Panc1 (cell line): ENCODE measurements around the gene FH.

Experiments
- CTCF ChIP-seq: fragments of 450-650 bp; IDR thresholded peaks from 2 replicates; pipeline ENCODE4 v1.5.1; 2017; ENCODE audit warnings: mild to moderate bottlenecking
- POLR2AphosphoS5 ChIP-seq: IDR thresholded peaks from 2 replicates; pipeline ENCODE4 v1.6.1; 2012; ENCODE audit warnings: mild to moderate bottlenecking, low read depth, low read length, moderate library complexity
- REST ChIP-seq, 2 experiments: IDR thresholded peaks; 2 replicates each; pipeline ENCODE4 v1.6.1; 2011 to 2012; ENCODE audit warnings: low read depth in 2 of 2, control low read depth in 1 of 2, low read length in 1 of 2, mild to moderate bottlenecking in 1 of 2, moderate library complexity in 1 of 2; ENCODE audit not compliant: insufficient read depth in 1 of 2
- SIN3A ChIP-seq: IDR thresholded peaks from 2 replicates; pipeline ENCODE4 v1.6.1; 2012; ENCODE audit warnings: low read depth, mild to moderate bottlenecking, low read length, moderate library complexity, borderline replicate concordance; ENCODE audit not compliant: insufficient read depth
- TCF7L2 ChIP-seq: IDR thresholded peaks from 2 replicates; pipeline ENCODE4 v1.6.1; 2011; ENCODE audit warnings: mild to moderate bottlenecking, low read depth, low read length, inconsistent platforms

- TF ChIP-seq SIN3A (no peak), CTCF (no peak), POLR2AphosphoS5 (no peak), REST (IDR thresholded peaks at IDR 0.05; ENCODE audit: insufficient read depth in 1 of 2, low read depth in 2 of 2, low read length in 1 of 2) (no peak), TCF7L2 (no peak)
These were observed 863 bp downstream of the FH start for GRCh38 chr1:241518476-241519307.
